H1 (cell line): Measurements from ENCODE around the gene C17orf50.

Experiments used
- CEBPB ChIP-seq: IDR thresholded peaks from 2 replicates; pipeline ENCODE4 v1.6.1; 2012; ENCODE audit warnings: low read depth, low read length
- MAFK ChIP-seq: IDR thresholded peaks from 2 replicates; pipeline ENCODE4 v1.6.1; 2012; ENCODE audit warnings: low read depth, mild to moderate bottlenecking, improper control_type of control experiment, low read length
- YY1 ChIP-seq: IDR thresholded peaks from 2 replicates; pipeline ENCODE4 v1.6.1; 2011; ENCODE audit warnings: low read depth, mild to moderate bottlenecking, low read length
- TF ChIP-seq, protein P1 (sequence below), 3 experiments: IDR thresholded peaks; 1 replicate in 2 of 3; 2 replicates in 1 of 3; pipeline versions ENCODE4 v1.5.1 to v1.6.1; 2011; ENCODE audit warnings: low read length in 3 of 3, mild to moderate bottlenecking in 3 of 3, inconsistent platforms in 2 of 3, low read depth in 1 of 3, moderate library complexity in 1 of 3; ENCODE audit not compliant: insufficient read depth in 1 of 3; ENCODE audit errors: control extremely low read depth in 1 of 3

DNA sequence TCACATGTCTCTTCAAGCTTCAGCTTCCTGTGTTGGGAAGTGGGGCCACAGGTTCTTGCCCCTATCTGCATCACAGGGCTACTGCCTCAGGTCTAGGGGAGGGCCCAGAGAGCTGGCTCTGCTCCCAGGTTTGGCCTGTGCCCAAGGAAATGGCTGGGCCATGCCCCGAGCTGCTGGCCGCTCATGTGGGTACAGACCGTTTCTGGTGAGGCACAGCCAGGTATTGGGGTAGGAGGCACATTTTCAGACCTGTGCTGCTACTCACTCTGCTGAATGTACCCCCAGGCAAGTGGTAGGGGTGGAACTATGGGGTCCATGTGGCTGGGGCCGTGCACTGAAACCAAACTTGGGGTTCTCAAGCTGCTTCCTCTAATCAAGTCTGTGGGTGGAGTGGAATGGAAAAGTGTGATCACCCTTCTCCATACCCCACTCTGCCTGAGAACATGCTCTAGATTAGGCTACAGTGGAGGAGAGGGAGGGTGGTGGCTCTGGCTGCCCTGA is 12.3 kb upstream of the C17orf50 start:
- TF ChIP-seq CEBPB (no peak), MAFK (no peak), YY1 (no peak)
- TF ChIP-seq, protein P1, sequence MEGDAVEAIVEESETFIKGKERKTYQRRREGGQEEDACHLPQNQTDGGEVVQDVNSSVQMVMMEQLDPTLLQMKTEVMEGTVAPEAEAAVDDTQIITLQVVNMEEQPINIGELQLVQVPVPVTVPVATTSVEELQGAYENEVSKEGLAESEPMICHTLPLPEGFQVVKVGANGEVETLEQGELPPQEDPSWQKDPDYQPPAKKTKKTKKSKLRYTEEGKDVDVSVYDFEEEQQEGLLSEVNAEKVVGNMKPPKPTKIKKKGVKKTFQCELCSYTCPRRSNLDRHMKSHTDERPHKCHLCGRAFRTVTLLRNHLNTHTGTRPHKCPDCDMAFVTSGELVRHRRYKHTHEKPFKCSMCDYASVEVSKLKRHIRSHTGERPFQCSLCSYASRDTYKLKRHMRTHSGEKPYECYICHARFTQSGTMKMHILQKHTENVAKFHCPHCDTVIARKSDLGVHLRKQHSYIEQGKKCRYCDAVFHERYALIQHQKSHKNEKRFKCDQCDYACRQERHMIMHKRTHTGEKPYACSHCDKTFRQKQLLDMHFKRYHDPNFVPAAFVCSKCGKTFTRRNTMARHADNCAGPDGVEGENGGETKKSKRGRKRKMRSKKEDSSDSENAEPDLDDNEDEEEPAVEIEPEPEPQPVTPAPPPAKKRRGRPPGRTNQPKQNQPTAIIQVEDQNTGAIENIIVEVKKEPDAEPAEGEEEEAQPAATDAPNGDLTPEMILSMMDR (IDR thresholded peaks at IDR 0.05; ENCODE audit: control extremely low read depth in 1 of 3, insufficient read depth in 1 of 3, low read depth in 1 of 3, low read length in 3 of 3), result no peak
